ENCODE results near the gene AHDC1.
A peak's percentile ranks its signal among the peaks of the same experiment; 100 is the strongest.
"Not testable (repeated sequence)": the region's sequence is repeated elsewhere in the genome, so short reads cannot be mapped to it uniquely, and the experiment has no call there.

AHDC1 gene

GRCh38 chr1:27603681-27604578 is at the start of gene AHDC1:
Gene AHDC1 (minus strand): TSS chr1:27604144. CDS start chr1:27552115, 52,029 bp downstream.
- DNase-seq: peak; percentile 74

- DNase-seq: no peak
These were observed 48.3 kb upstream of the AHDC1 start for GRCh38 chr1:27652111-27652864.

- no peak for DNase-seq
These were observed 46.7 kb upstream of the AHDC1 start for GRCh38 chr1:27650539-27651175.

GRCh38 chr1:27650171-27650538 is 46.2 kb upstream of the AHDC1 start:
- DNase-seq: no peak

DNA sequence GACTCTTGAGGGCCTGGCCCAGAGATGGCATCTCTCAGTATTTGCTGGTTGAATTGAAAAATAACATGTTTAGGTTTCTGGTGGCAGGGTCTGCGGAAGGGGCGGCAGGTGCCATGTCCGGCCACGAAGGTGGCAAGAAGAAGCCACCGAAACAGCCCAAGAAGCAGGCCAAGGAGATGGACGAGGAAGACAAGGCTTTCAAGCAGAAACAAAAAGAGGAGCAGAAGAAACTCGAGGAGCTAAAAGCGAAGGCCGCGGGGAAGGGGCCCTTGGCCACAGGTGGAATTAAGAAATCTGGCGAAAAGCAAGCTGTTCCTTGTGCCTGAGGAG is 45.3 kb upstream of the AHDC1 start:
- DNase-seq: no peak

GRCh38 chr1:27648602-27649305 is 44.8 kb upstream of the AHDC1 start:
- DNase-seq: no peak

- no peak for DNase-seq
These were observed 43.4 kb upstream of the AHDC1 start for GRCh38 chr1:27647328-27647727.

DNA sequence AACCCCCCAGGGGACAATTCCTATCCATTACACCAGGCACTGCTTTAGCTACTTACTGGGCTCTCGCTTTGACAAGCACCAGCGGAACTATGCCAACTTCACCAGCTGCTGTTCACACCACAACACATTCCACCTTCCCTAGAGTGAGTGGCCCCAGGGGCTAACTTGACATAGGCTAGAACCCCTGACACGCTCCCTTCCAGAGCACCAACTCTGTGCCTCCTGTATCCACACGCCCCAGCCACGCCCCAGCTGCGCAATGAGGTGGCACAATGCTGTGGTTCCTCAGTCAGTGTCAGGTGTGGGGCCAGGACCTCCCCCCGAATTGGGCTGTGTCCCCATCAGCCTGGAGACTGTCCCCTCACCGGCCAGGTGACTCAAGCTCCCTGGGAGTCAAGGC is 42.7 kb upstream of the AHDC1 start:
- no peak for DNase-seq

- no peak for DNase-seq
These were observed 41.1 kb upstream of the AHDC1 start for GRCh38 chr1:27645071-27645415.

GRCh38 chr1:27644369-27645070 is 40.6 kb upstream of the AHDC1 start:
- no peak for DNase-seq

DNA sequence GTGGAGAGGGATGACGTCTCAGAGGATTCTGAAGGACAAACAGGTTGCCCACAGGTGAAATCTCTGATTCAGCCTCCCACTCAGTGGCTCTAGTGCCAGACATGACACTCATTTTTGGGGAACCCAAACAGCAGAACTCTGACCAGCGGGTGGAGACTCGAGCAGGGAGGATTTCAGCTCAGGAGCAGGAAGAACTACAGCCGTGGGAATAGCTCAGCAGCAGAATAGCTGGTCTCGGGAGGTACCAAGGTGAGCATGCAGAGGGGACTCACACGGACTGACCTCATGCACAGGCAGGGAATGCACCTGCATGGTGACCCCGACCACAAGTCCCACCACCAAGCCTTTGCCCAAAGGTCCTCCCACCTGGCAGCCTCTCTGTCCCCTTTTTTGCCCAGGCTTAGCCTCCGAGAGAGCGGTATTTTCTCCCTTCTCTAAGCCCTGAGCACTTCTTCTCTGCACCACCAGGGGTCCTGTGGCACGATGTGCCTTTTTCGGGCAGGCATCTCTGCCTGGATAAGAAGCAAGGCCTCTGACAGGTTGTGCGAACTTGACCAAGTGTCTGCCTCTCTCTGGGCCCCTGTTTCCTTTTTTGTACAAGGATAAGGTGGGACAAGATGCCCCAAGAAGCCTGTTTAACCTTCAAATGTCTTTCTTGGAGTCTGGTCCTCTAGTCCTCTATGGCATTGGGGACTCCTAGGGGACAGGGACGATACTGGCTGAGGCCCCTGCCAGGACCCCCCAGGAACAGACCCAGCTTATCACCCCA is 39.8 kb upstream of the AHDC1 start:
- no peak for DNase-seq

GRCh38 chr1:27640514-27640913 is 36.6 kb upstream of the AHDC1 start:
- DNase-seq: not testable (repeated sequence)

DNA sequence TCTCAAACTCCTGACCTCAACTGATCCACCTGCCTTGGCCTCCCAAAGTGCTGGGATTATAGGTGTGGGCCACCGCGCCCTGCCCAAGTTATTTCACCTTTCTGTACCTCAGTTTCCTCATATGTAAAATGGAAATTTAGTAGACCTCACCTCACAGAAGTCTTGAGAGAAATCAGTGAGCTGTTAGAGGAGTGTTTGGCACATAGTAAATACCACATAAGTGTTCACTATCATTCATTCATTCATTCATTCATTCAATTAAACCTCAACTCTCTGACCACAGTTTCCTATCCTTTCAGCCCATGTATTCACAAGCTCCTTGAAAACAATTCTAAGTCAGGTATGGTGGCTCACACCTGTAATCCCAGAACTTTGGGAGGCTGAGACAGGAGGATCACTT is 34.9 kb upstream of the AHDC1 start:
- DNase-seq: no peak

DNA sequence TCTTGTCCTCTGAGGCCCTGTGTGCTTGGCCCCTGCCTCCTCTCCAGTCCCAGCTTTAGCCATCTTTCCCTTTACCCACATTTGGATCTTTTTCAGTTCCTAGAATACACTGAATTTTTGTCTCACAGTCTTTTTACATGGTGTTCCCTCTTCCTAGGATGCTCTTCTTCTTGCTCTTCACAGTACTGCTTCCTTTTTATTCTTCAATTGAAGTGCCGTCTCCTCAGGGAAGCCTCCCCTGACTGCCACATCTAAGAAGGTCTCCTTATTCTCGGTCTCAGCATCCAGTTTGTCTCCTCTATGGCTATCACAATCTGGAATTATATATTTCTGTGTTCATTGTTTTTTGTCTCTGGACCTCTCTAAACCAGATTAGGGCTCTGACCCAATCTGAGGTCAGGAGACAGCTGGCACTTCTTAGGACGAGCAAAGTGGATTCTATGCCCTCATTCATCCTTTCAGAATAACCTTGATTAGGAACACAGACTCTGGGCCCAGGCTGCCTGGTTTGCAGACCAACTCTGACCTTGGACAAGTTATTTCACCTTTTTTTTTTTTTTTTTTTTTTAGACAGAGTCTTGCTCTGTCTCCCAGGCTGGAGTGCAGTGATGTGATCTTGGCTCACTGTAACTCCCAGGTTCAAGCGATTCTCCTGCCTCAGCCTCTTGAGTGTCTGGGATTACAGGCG is 34.2 kb upstream of the AHDC1 start:
- no peak for DNase-seq

DNA sequence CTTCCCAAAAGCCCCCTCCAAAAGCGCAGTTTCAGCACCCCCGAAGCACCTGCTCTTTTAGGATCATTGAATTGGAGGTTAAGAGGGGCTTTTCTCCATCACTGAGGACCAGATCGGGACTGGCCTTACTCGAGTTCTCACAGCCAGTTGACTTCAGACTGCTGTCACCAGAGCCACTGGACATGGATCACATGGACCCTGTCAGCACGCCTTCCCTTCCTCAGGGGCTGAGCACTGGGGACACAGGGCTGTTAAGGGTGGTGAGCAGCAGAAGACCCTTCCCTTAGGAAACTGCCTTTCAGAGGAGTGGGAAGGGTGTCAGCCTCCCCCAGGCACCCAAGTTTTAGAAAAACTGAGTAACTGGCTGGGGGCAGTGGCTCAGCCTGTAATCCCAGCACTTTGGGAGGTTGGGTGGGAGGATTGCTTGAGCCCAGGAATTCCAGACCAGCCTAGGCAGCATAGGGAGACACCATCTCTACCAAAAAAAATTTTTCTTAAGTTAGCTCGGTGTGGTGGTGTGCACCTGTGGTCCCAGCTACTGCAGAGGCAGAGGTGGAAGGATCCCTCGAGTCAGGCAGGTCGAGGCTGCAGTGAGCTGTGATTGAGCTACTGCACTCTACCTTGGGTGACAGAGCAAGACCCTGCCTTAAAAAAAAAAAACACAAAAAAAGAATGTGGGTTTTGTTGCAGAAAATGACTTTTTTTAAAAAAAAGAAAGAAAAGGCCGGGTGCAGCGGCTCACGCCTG is 31.6 kb upstream of the AHDC1 start:
- DNase-seq: no peak

DNA sequence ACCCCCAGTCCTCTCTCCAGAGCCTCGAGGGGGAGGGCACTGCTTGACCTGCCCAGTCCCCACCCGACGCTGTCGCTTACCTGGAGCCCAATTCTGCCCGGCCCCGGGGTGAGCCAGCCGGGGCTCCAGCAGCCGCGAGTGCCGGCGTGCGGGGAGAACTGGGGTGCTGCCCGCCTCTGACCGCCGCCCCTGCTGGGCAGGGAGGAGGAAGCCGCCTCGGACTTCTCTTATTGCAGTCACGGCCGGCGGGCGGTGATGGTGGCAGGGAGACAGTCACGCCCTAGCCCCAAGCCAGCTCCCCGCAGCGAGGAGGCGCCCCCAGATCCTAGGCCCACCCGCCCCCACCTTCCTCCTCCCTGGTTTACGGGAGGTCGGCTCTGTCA is 31.0 kb upstream of the AHDC1 start, which contains the start of gene FGR:
Gene FGR, minus strand, starts transcription at position 201 of the 383 bp plus-strand sequence. CDS start 11,269 bp downstream, outside the sequence.
- no peak for DNase-seq

- DNase-seq: no peak
These were observed 30.4 kb upstream of the AHDC1 start for GRCh38 chr1:27634177-27634984.

DNA sequence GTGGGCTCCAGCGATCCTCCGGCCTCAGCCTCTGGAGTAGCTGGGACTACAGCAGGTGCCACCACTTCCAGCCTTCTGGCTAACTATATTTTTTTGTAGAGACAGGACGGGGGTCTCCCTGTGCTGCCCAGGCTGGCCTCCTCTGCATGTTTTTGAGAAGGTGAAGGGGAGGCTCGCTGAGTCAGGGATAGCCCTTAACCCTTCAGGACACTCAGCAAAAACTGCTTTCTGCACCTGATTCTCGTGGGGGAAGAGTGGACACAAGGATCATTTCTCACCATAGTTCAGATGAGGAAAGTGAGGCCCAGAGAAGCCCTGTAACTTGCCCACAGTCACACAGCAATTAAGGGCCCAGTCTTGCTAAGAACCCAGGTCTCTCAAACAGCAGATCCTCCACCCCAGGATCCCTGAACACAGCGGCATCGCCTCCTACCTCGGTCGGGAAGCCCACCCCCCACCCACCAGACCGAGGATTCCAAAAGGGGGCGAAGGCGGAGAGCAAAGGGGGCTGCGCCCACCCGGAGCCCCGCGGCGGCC is 29.8 kb upstream of the AHDC1 start:
- no peak for DNase-seq

GRCh38 chr1:27633298-27633610 is 29.3 kb upstream of the AHDC1 start:
- DNase-seq: no peak

Data from NCI-H446 treated with DMSO at 0.1 percent for 48 hours (cell line).